Measurements from ENCODE around the gene RIC8B. TPM values are rescaled to one million over a fixed set of nuclear protein-coding genes. Genes with fewer than 3 reads are reported as not detected.

RIC8B gene
- total RNA-seq, 4 donors from 2014 or later: 15.1 to 24.9 (median 21.6) TPM

DNA sequence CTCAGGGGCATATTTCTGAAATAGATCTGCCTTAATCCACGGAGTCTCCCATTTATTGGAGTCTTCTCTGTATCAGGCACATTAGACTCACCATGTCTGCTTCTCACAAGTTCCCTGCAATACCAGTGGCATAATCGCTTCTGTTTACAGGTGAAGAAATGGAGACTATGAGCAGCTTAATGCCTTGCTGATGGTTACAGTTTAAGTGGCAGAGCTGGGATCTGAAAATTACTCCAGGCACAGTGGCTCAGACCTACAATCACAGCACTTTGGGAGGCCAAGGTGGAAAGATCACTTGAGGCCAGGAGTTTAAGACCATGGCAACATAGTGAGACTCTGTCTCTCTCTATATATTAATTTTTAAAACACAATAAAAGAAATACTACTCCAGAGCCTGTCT lies 7.3 kb upstream of the RIC8B start:
- TF ChIP-seq EP300 (IDR thresholded peaks at IDR 0.05) (no peak), POLR2A (IDR thresholded peaks at IDR 0.05) (no peak)
- no peak for DNase-seq (ENCODE audit: low spot score in 2 of 2)
- Histone ChIP-seq H3K27ac (peak overlapping the region in 3 of 4 donors; percentile 35 to 65 (median 58)), H3K36me3 (no peaks in the 10 kb centered on the region), H3K4me1 (peaks cover 0 to 39% (median 11%) of the 10 kb centered on the region in 4 donors), H3K9me3 (no peaks in the 10 kb centered on the region), H3K27me3 (no peaks in the 10 kb centered on the region), H3K4me3 (no peak overlapping the region)
- 64 to 71% methylated on average over 2 of the region's 2 CpGs for WGBS, 2 donors

DNA sequence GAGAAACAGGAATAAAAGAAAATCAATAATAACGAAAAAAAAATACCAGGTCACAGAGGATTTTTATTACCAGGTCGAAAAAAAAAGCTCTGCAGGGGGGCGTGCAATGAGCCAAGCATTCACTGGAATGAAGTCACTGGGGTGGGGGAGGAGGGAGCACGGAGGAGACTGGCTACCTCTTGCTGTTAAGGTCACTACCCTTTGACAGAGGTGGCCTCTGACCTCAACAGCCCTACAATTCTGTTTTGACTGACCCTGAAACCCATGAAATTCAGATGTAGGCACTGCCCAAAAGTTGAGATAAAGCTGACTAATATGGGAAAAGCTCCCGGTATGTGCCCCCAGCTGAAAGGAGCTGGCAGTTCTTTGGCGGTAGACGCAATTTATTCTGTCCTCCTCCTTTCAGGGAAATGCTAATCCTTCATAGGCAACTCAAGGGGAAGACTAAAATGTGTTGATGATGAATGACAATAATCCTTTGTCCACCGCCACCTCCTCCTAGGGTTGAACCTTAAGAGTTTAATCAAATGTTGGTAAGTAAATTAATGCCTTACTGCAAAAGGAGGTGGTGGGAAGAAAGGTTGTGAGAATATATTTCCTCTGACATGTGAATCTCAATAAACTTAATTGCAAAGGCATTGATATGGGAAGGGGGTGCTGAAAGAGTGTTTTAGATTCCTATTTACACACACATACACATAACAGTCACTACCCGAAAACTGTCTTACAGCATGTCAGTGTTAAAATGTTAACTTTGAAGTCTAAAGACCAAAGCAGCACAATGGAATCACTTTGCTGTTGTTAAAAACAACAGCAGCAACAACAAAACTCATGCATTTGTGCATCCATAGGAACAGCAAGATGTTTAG lies 6.3 kb upstream of the RIC8B start:
- Histone ChIP-seq H3K9me3 (no peaks in the 10 kb centered on the region), H3K4me3 (no peak overlapping the region), H3K4me1 (peaks cover 0 to 39% (median 11%) of the 10 kb centered on the region in 4 donors), H3K27me3 (no peaks in the 10 kb centered on the region), H3K36me3 (no peaks in the 10 kb centered on the region), H3K27ac (peak overlapping the region in 2 of 4 donors; percentile 58 to 65)
- DNase-seq (ENCODE audit: low spot score in 2 of 2): no peak
- WGBS, 2 donors: 43 to 45% methylated on average over 9 of the region's 9 CpGs
- no peak for TF ChIP-seq EP300 (IDR thresholded peaks at IDR 0.05)
- no peak for TF ChIP-seq POLR2A (IDR thresholded peaks at IDR 0.05)
- TF ChIP-seq, protein P1, sequence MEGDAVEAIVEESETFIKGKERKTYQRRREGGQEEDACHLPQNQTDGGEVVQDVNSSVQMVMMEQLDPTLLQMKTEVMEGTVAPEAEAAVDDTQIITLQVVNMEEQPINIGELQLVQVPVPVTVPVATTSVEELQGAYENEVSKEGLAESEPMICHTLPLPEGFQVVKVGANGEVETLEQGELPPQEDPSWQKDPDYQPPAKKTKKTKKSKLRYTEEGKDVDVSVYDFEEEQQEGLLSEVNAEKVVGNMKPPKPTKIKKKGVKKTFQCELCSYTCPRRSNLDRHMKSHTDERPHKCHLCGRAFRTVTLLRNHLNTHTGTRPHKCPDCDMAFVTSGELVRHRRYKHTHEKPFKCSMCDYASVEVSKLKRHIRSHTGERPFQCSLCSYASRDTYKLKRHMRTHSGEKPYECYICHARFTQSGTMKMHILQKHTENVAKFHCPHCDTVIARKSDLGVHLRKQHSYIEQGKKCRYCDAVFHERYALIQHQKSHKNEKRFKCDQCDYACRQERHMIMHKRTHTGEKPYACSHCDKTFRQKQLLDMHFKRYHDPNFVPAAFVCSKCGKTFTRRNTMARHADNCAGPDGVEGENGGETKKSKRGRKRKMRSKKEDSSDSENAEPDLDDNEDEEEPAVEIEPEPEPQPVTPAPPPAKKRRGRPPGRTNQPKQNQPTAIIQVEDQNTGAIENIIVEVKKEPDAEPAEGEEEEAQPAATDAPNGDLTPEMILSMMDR (IDR thresholded peaks at IDR 0.05): no peak

GRCh38 chr12:106769078-106769477 lies 5.4 kb upstream of the RIC8B start:
- no peaks in the 10 kb centered on the region for H3K36me3 ChIP-seq
- no peak overlapping the region for H3K4me3 ChIP-seq
- no peaks in the 10 kb centered on the region for H3K27me3 ChIP-seq
- no peak overlapping the region for H3K27ac ChIP-seq
- no peak for DNase-seq (ENCODE audit: low spot score in 2 of 2)
- TF ChIP-seq, protein P1 (IDR thresholded peaks at IDR 0.05): no peak
- TF ChIP-seq POLR2A (IDR thresholded peaks at IDR 0.05): no peak
- no peak for TF ChIP-seq EP300 (IDR thresholded peaks at IDR 0.05)
- no peaks in the 10 kb centered on the region for H3K9me3 ChIP-seq
- WGBS, 2 donors: 61 to 65% methylated on average over 5 of the region's 5 CpGs
- H3K4me1 ChIP-seq: peaks cover 0 to 42% (median 11%) of the 10 kb centered on the region in 4 donors

GRCh38 chr12:106769546-106769945 lies 4.9 kb upstream of the RIC8B start:
- 67 to 69% methylated on average over 6 of the region's 6 CpGs for WGBS, 2 donors
- no peaks in the 10 kb centered on the region for H3K9me3 ChIP-seq
- no peak overlapping the region for H3K27ac ChIP-seq
- H3K27me3 ChIP-seq: no peaks in the 10 kb centered on the region
- H3K36me3 ChIP-seq: no peaks in the 10 kb centered on the region
- no peak for TF ChIP-seq EP300 (IDR thresholded peaks at IDR 0.05)
- TF ChIP-seq, protein P1 (IDR thresholded peaks at IDR 0.05): no peak
- no peak for TF ChIP-seq POLR2A (IDR thresholded peaks at IDR 0.05)
- peaks cover 0 to 41% (median 11%) of the 10 kb centered on the region in 4 donors for H3K4me1 ChIP-seq
- H3K4me3 ChIP-seq: no peak overlapping the region
- DNase-seq (ENCODE audit: low spot score in 2 of 2): no peak

- no peak for DNase-seq (ENCODE audit: low spot score in 2 of 2)
- Histone ChIP-seq H3K36me3 (no peaks in the 10 kb centered on the region), H3K4me1 (peaks cover 0 to 47% (median 14%) of the 10 kb centered on the region in 4 donors), H3K27me3 (no peaks in the 10 kb centered on the region), H3K27ac (no peak overlapping the region), H3K9me3 (no peaks in the 10 kb centered on the region), H3K4me3 (no peak overlapping the region)
- TF ChIP-seq POLR2A (IDR thresholded peaks at IDR 0.05): no peak
- no peak for TF ChIP-seq EP300 (IDR thresholded peaks at IDR 0.05)
- TF ChIP-seq, protein P1 (IDR thresholded peaks at IDR 0.05): no peak
These were observed 3.1 kb upstream of the RIC8B start for GRCh38 chr12:106771425-106771824.

Measured in tibial nerve (tissue), 4 donors.